Endometrium (tissue), 2 donors: ENCODE results near the gene PJVK.
"Not testable (repeated sequence)": the region's sequence is repeated elsewhere in the genome, so short reads cannot be mapped to it uniquely, and the experiment has no call there.

Experiments used
- FAIRE-seq: peaks from 2 replicates; lab custom pipeline; 2012; peaks lifted over from hg19 to GRCh38; lab: Jason Lieb, UNC
- donor health status: control.
- donor health status: control.

PJVK gene

GRCh38 chr2:178429336-178429735 lies 21.8 kb upstream of the PJVK start:
- FAIRE-seq: no peak

GRCh38 chr2:178436662-178437061 lies 14.5 kb upstream of the PJVK start:
- FAIRE-seq: no peak

GRCh38 chr2:178441426-178441825 lies 9.8 kb upstream of the PJVK start:
- no peak for FAIRE-seq

GRCh38 chr2:178448968-178449661 lies 2.1 kb upstream of the PJVK start:
- FAIRE-seq: no peak

GRCh38 chr2:178449700-178450523 lies 1.3 kb upstream of the PJVK start:
- no peak for FAIRE-seq

GRCh38 chr2:178450524-178450773 lies 729 bp upstream of the PJVK start:
- FAIRE-seq: no peak

- FAIRE-seq: no peak
Observed at GRCh38 chr2:178452334-178452733, 1.2 kb downstream of the PJVK start.

GRCh38 chr2:178452870-178453269 lies 1.7 kb downstream of the PJVK start:
- no peak for FAIRE-seq

GRCh38 chr2:178455947-178456346 lies 4.8 kb downstream of the PJVK start:
- no peak for FAIRE-seq

GRCh38 chr2:178457390-178457886 lies 6.3 kb downstream of the PJVK start:
- no peak for FAIRE-seq

- FAIRE-seq: no peak
Observed at GRCh38 chr2:178469219-178469849, 18.2 kb downstream of the PJVK start.

- FAIRE-seq: not testable (repeated sequence)
Observed at GRCh38 chr2:178471313-178471712, 20.1 kb downstream of the PJVK start.

- FAIRE-seq: no peak
Observed at GRCh38 chr2:178473373-178473772, 22.2 kb downstream of the PJVK start.

GRCh38 chr2:178473931-178474330 lies 22.8 kb downstream of the PJVK start:
- FAIRE-seq: no peak

- FAIRE-seq: no peak
Observed at GRCh38 chr2:178474560-178474959, 23.4 kb downstream of the PJVK start.

- FAIRE-seq: no peak
Observed at GRCh38 chr2:178476477-178476876, 25.3 kb downstream of the PJVK start.

- no peak for FAIRE-seq
Observed at GRCh38 chr2:178477443-178478129, 26.4 kb downstream of the PJVK start.

- FAIRE-seq: no peak
Observed at GRCh38 chr2:178478130-178478438, 26.9 kb downstream of the PJVK start.

- FAIRE-seq: no peak
Observed at GRCh38 chr2:178478439-178479274, 27.5 kb downstream of the PJVK start, which contains the start of gene FKBP7. TSS of gene FKBP7 (minus strand) at chr2:178478600. CDS start at chr2:178478499, 101 bp downstream.

- FAIRE-seq: no peak
Observed at GRCh38 chr2:178479275-178479616, 28.1 kb downstream of the PJVK start.

- no peak for FAIRE-seq
Observed at GRCh38 chr2:178479758-178480226, 28.6 kb downstream of the PJVK start.
